H9 (cell line): ENCODE results near the gene MATK. TPM values are rescaled to one million over a fixed set of nuclear protein-coding genes. Genes with fewer than 3 reads are reported as not detected.

Experiments
- DNase-seq: peaks from one replicate; pipeline ENCODE4 v3.0.0-alpha.2; 2017
- H2AFZ ChIP-seq: one replicate; pipeline ENCODE4 v1.6.1; 2013; ENCODE audit warnings: mild to moderate bottlenecking, low read length, control low read depth, moderate library complexity
- H2AK5ac ChIP-seq: 2 replicates; pipeline ENCODE4 v1.6.1; 2013; ENCODE audit warnings: low read length, control low read depth, mixed read lengths; ENCODE audit not compliant: insufficient read length
- H2BK120ac ChIP-seq: one replicate; pipeline ENCODE4 v1.6.1; 2013; ENCODE audit warnings: low read depth, mild to moderate bottlenecking, low read length, control low read depth, inconsistent platforms; ENCODE audit not compliant: poor library complexity, severe bottlenecking
- H2BK12ac ChIP-seq: 2 replicates; pipeline ENCODE4 v1.6.1; 2013; ENCODE audit warnings: low read length, control low read depth, mixed read lengths, low read depth; ENCODE audit not compliant: insufficient read length
- H2BK15ac ChIP-seq: 2 replicates; pipeline ENCODE4 v1.6.1; 2013; ENCODE audit warnings: low read depth, low read length, control low read depth
- H2BK20ac ChIP-seq: one replicate; pipeline ENCODE4 v1.6.1; 2013; ENCODE audit warnings: low read depth, mild to moderate bottlenecking, low read length, control low read depth, inconsistent platforms; ENCODE audit not compliant: poor library complexity, severe bottlenecking
- H2BK5ac ChIP-seq: 2 replicates; pipeline ENCODE4 v1.6.1; 2013; ENCODE audit warnings: low read length, control low read depth, mixed read lengths; ENCODE audit not compliant: insufficient read length
- H3K14ac ChIP-seq: 2 replicates; pipeline ENCODE4 v1.6.1; 2013; ENCODE audit warnings: low read length, control low read depth; ENCODE audit not compliant: insufficient read depth
- H3K18ac ChIP-seq: 2 replicates; pipeline ENCODE4 v1.6.1; 2013; ENCODE audit warnings: low read depth, mild to moderate bottlenecking, mixed read lengths, low read length, control low read depth; ENCODE audit not compliant: insufficient read length
- H3K23ac ChIP-seq: 2 replicates; pipeline ENCODE4 v1.6.1; 2013; ENCODE audit warnings: low read length, control low read depth, mixed read lengths, low read depth; ENCODE audit not compliant: insufficient read length
- H3K23me2 ChIP-seq: 2 replicates; pipeline ENCODE4 v1.6.1; 2013; ENCODE audit warnings: low read depth, mild to moderate bottlenecking, mixed read lengths, low read length, control low read depth; ENCODE audit not compliant: insufficient read length, poor library complexity, severe bottlenecking
- H3K27ac ChIP-seq: 2 replicates; pipeline ENCODE4 v1.5.1; 2013; ENCODE audit warnings: low read length, control low read depth, mixed read lengths, low read depth; ENCODE audit not compliant: insufficient read length
- H3K27me3 ChIP-seq: 2 replicates; pipeline ENCODE4 v1.6.1; 2013; ENCODE audit warnings: low read length, control low read depth, inconsistent platforms; ENCODE audit not compliant: insufficient read depth
- H3K4ac ChIP-seq: 2 replicates; pipeline ENCODE4 v1.6.1; 2013; ENCODE audit warnings: low read depth, mild to moderate bottlenecking, control low read depth, inconsistent platforms, low read length, moderate library complexity
- H3K4me1 ChIP-seq: 2 replicates; pipeline ENCODE4 v1.6.1; 2013; ENCODE audit warnings: low read length, control low read depth, inconsistent platforms; ENCODE audit not compliant: insufficient read depth
- H3K4me2 ChIP-seq: 2 replicates; pipeline ENCODE4 v1.6.1; 2013; ENCODE audit warnings: low read length, control low read depth, mixed read lengths; ENCODE audit not compliant: insufficient read length, insufficient read depth
- H3K56ac ChIP-seq: 2 replicates; pipeline ENCODE4 v1.6.1; 2013; ENCODE audit warnings: low read depth, mild to moderate bottlenecking, mixed read lengths, low read length, control low read depth; ENCODE audit not compliant: insufficient read length
- H3K79me1 ChIP-seq: 2 replicates; pipeline ENCODE4 v1.6.1; 2013; ENCODE audit warnings: low read depth, mild to moderate bottlenecking, moderate library complexity, low read length, control low read depth, inconsistent platforms; ENCODE audit not compliant: insufficient read depth, poor library complexity, severe bottlenecking
- H3K79me2 ChIP-seq: 2 replicates; pipeline ENCODE4 v1.6.1; 2013; ENCODE audit warnings: low read length, control low read depth, inconsistent platforms; ENCODE audit not compliant: insufficient read depth
- H3K9ac ChIP-seq: 2 replicates; pipeline ENCODE4 v1.6.1; 2013; ENCODE audit warnings: low read length, control low read depth, mixed read lengths; ENCODE audit not compliant: insufficient read length; ENCODE audit errors: extremely low read depth
- H3K9me3 ChIP-seq: one replicate; pipeline ENCODE4 v1.6.1; 2013; ENCODE audit warnings: low read depth, low read length, inconsistent platforms; ENCODE audit not compliant: control insufficient read depth
- H3T11ph ChIP-seq: one replicate; pipeline ENCODE4 v1.6.1; 2013; ENCODE audit warnings: mild to moderate bottlenecking, low read length, control low read depth, inconsistent platforms
- H4K20me1 ChIP-seq: one replicate; pipeline ENCODE4 v1.6.1; 2013; ENCODE audit not compliant: control insufficient read depth, insufficient read length, insufficient read depth
- H4K5ac ChIP-seq: 2 replicates; pipeline ENCODE4 v1.6.1; 2013; ENCODE audit warnings: low read depth, mild to moderate bottlenecking, mixed read lengths, low read length, control low read depth; ENCODE audit not compliant: insufficient read length
- H4K8ac ChIP-seq: replicated peaks from 2 replicates; pipeline ENCODE4 v1.6.1; 2013; ENCODE audit warnings: low read length, control low read depth, mixed read lengths, low read depth; ENCODE audit not compliant: insufficient read length
- H4K91ac ChIP-seq: 2 replicates; pipeline ENCODE4 v1.6.1; 2013; ENCODE audit warnings: low read depth, mild to moderate bottlenecking, moderate library complexity, mixed read lengths, low read length, control low read depth; ENCODE audit not compliant: insufficient read length
- H3K27ac Mint-ChIP-seq, 3 experiments: 2 replicates in 2 of 3; 3 replicates in 1 of 3; pipeline ENCODE4 v1.8.0; 2020 to 2021; ENCODE audit warnings: mixed read lengths in 3 of 3, mild to moderate bottlenecking in 1 of 3, moderate library complexity in 1 of 3
- H3K27me3 Mint-ChIP-seq: 2 replicates; pipeline ENCODE4 v1.8.0; 2021; ENCODE audit warnings: low read depth, mild to moderate bottlenecking, moderate library complexity, mixed read lengths
- H3K36me3 Mint-ChIP-seq, 3 experiments: 2 replicates in 2 of 3; 3 replicates in 1 of 3; pipeline ENCODE4 v1.8.0; 2020 to 2021; ENCODE audit warnings: low read depth in 3 of 3, mixed read lengths in 3 of 3; ENCODE audit not compliant: insufficient read depth in 1 of 3
- H3K4me1 Mint-ChIP-seq, 2 experiments: 2 replicates each; pipeline ENCODE4 v1.8.0; 2020; ENCODE audit warnings: mixed read lengths in 2 of 2
- H3K4me3 Mint-ChIP-seq, 2 experiments: 2 replicates in 1 of 2; 3 replicates in 1 of 2; pipeline ENCODE4 v1.8.0; 2020 to 2021; ENCODE audit warnings: mild to moderate bottlenecking in 2 of 2, mixed read lengths in 2 of 2, moderate library complexity in 1 of 2
- H3K9me3 Mint-ChIP-seq, 2 experiments: 2 replicates in 1 of 2; 3 replicates in 1 of 2; pipeline ENCODE4 v1.8.0; 2020; ENCODE audit warnings: mild to moderate bottlenecking in 2 of 2, mixed read lengths in 2 of 2, moderate library complexity in 1 of 2
- WGBS: extraction: QIAGEN DNeasy Blood & Tissue Kit; methylation state at CpG from one replicate; pipeline ENCODE4 v1.1.7; 2013; ENCODE audit warnings: missing lambda C conversion rate, low lambda C conversion rate, mixed read lengths; ENCODE audit not compliant: insufficient read length; ENCODE audit errors: extremely low coverage; 5-methylcytosine and 5-hydroxymethylcytosine counted together
- total RNA-seq: library from RNA; stranded (reverse); gene quantifications from 2 replicates; pipeline ENCODE4 v1.2.1, GENCODE V29; 2021
- TF ChIP-seq, protein P1 (sequence below): fragments of 200-600 bp; sonication (generic); conservative IDR thresholded peaks from 3 replicates; pipeline ENCODE4 v1.8.0; 2021; ENCODE audit warnings: antibody characterized with exemption, mild to moderate bottlenecking

MATK gene
- total RNA-seq, 1 experiment from 2014 or later = 13.5 TPM

DNA sequence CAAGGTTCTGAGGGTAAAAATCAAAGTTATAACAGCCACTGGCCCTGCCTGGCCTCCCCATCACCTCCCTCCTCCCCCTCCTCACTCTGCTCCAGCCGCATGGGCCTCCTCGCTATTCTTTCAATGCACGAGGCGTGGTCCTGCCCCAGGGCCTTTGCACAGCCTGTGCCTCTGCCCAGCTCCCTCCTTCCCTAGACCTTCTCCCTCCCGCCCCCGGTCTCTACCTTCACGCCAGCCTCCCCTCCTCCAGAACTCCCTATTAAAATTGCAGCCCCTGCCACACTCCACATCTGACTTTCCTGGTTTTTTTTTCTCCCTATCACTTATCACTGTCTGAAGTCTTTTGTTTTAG lies 17.5 kb downstream of the MATK start:
- H3K27me3 Mint-ChIP-seq = no peaks in the 10 kb centered on the region
- Histone ChIP-seq H4K8ac (no peak overlapping the region), H3K79me2 (no peaks in the 10 kb centered on the region), H2BK120ac (no peak overlapping the region), H2AFZ (no peak overlapping the region), H4K20me1 (no peaks in the 10 kb centered on the region), H3K9me3 (no peaks in the 10 kb centered on the region), H3K23me2 (no peaks in the 10 kb centered on the region), H3K4ac (no peak overlapping the region), H2BK20ac (no peak overlapping the region), H3T11ph (no peak overlapping the region), H4K91ac (no peak overlapping the region), H3K14ac (no peak overlapping the region), H3K27me3 (no peaks in the 10 kb centered on the region), H3K79me1 (no peaks in the 10 kb centered on the region), H3K4me2 (no peak overlapping the region), H3K4me1 (no peaks in the 10 kb centered on the region), H3K9ac (no peak overlapping the region), H3K27ac (no peak overlapping the region), H4K5ac (no peak overlapping the region), H2AK5ac (no peak overlapping the region), H3K23ac (no peak overlapping the region), H3K56ac (no peak overlapping the region), H2BK12ac (no peak overlapping the region), H3K18ac (no peak overlapping the region), H2BK15ac (no peak overlapping the region), H2BK5ac (no peak overlapping the region)
- TF ChIP-seq, protein P1, sequence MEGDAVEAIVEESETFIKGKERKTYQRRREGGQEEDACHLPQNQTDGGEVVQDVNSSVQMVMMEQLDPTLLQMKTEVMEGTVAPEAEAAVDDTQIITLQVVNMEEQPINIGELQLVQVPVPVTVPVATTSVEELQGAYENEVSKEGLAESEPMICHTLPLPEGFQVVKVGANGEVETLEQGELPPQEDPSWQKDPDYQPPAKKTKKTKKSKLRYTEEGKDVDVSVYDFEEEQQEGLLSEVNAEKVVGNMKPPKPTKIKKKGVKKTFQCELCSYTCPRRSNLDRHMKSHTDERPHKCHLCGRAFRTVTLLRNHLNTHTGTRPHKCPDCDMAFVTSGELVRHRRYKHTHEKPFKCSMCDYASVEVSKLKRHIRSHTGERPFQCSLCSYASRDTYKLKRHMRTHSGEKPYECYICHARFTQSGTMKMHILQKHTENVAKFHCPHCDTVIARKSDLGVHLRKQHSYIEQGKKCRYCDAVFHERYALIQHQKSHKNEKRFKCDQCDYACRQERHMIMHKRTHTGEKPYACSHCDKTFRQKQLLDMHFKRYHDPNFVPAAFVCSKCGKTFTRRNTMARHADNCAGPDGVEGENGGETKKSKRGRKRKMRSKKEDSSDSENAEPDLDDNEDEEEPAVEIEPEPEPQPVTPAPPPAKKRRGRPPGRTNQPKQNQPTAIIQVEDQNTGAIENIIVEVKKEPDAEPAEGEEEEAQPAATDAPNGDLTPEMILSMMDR = no peak
- DNase-seq = no peak
- peaks cover 7 to 13% of the 10 kb centered on the region in 2 experiments for H3K4me1 Mint-ChIP-seq
- no peaks in the 10 kb centered on the region for H3K9me3 Mint-ChIP-seq
- no peak overlapping the region for H3K4me3 Mint-ChIP-seq
- H3K36me3 Mint-ChIP-seq = peaks cover 6 to 15% (median 12%) of the 10 kb centered on the region in 3 experiments; a peak in 6 of 7 replicates
- H3K27ac Mint-ChIP-seq = no peak overlapping the region
- WGBS = no CpG with 5 or more reads among the region's 7 CpGs
